ENCODE measurements around the gene KLK14. TPM values are rescaled to one million over a fixed set of nuclear protein-coding genes. Genes with fewer than 3 reads are reported as not detected.

KLK14 gene
- total RNA-seq, 1 donor from 2014 or later = 1.9 TPM

GRCh38 chr19:51029718-51030117 is 53.0 kb downstream of the KLK14 start:
- no peak for DNase-seq
- intact Hi-C loops (cut with DNase I) = no loop called here
- ATAC-seq (ENCODE audit: poor library complexity) = no peak

Other genes with a start within 250 kb of the KLK14 start
- gene KLK15, start 249.3 kb downstream of the KLK14 start, total RNA-seq = not detected
- gene KLK3, start 228.0 kb downstream of the KLK14 start, total RNA-seq = not detected
- not detected for gene KLK2, start 209.4 kb downstream of the KLK14 start, total RNA-seq
- not detected for gene KLK4, start 171.5 kb downstream of the KLK14 start, total RNA-seq
- not detected for gene KLK5, start 129.8 kb downstream of the KLK14 start, total RNA-seq
- gene KLK6, start 113.3 kb downstream of the KLK14 start, total RNA-seq = not detected
- gene KLK7, start 99.0 kb downstream of the KLK14 start, total RNA-seq = not detected
- gene KLK8, start 81.3 kb downstream of the KLK14 start, total RNA-seq = not detected
- not detected for gene KLK10, start 63.2 kb downstream of the KLK14 start, total RNA-seq
- gene KLK11, start 56.3 kb downstream of the KLK14 start, total RNA-seq = not detected
- gene KLK12, start 47.9 kb downstream of the KLK14 start, total RNA-seq = not detected
- not detected for gene KLK13, start 17.8 kb downstream of the KLK14 start, total RNA-seq
- 4.9 TPM for gene CTU1, start 25.5 kb upstream of the KLK14 start, total RNA-seq
- 1.7 TPM for gene SIGLEC9, start 42.0 kb upstream of the KLK14 start, total RNA-seq
- 0.97 TPM for gene SIGLEC7, start 59.4 kb upstream of the KLK14 start, total RNA-seq
- gene CD33, start 142.2 kb upstream of the KLK14 start, total RNA-seq = 7.0 TPM
- gene SIGLECL1, start 168.2 kb upstream of the KLK14 start, total RNA-seq = not detected
- not detected for gene IGLON5, start 228.8 kb upstream of the KLK14 start, total RNA-seq